Sigmoid colon (tissue), 7 donors: ENCODE results near the gene AKAP8. TPM values are rescaled to one million over a fixed set of nuclear protein-coding genes. Genes with fewer than 3 reads are reported as not detected.
"Not testable (repeated sequence)": the region's sequence is repeated elsewhere in the genome, so short reads cannot be mapped to it uniquely, and the experiment has no call there.

Experiments
- DNase-seq: peaks from one replicate; pipeline ENCODE4 v3.0.0-alpha.2; 2019
- H3K27ac ChIP-seq, 4 donors: fragments of 200-600 bp; sonication (generic); one replicate each; pipeline ENCODE4 v1.5.1; 2016 to 2019; ENCODE audit warnings: mild to moderate bottlenecking in 1 of 4
- H3K27me3 ChIP-seq, 3 donors: fragments of 200-600 bp; sonication (generic); one replicate each; pipeline ENCODE4 v1.5.1; 2019; ENCODE audit warnings: mild to moderate bottlenecking in 1 of 3
- H3K36me3 ChIP-seq, 4 donors: fragments of 200-600 bp; sonication (generic); one replicate each; pipeline ENCODE4 v1.5.1; 2016 to 2019
- H3K4me1 ChIP-seq, 4 donors: fragments of 200-600 bp; sonication (generic); one replicate each; pipeline ENCODE4 v1.5.1; 2017 to 2019
- H3K4me3 ChIP-seq, 4 donors: fragments of 200-600 bp; sonication (generic); one replicate each; pipeline ENCODE4 v1.5.1; 2017 to 2019; ENCODE audit warnings: mild to moderate bottlenecking in 2 of 4, moderate library complexity in 1 of 4
- H3K9me3 ChIP-seq, 4 donors: fragments of 200-600 bp in 3 of 4; sonication (generic) in 3 of 4; one replicate each; pipeline versions ENCODE4 v1.5.1 to v1.6.1; 2013 to 2019
- CTCF ChIP-seq, 4 experiments: fragments of 450-650 bp in 3 of 4; fragments of 200-600 bp in 1 of 4; IDR thresholded peaks; one replicate each; pipeline ENCODE4 v1.5.1; 2016 to 2019; ENCODE audit warnings: antibody characterized with exemption in 4 of 4, mild to moderate bottlenecking in 3 of 4, moderate library complexity in 2 of 4
- EP300 ChIP-seq, 4 donors: sonication (generic); formaldehyde crosslinking; IDR thresholded peaks; one replicate each; pipeline ENCODE4 v1.6.1; 2017; ENCODE audit warnings: antibody characterized with exemption in 4 of 4
- POLR2A ChIP-seq, 2 donors: fragments of 450-650 bp; IDR thresholded peaks; one replicate each; pipeline ENCODE4 v1.6.1; 2016; ENCODE audit warnings: antibody characterized with exemption in 2 of 2, mild to moderate bottlenecking in 2 of 2, moderate library complexity in 2 of 2
- POLR2AphosphoS5 ChIP-seq, 4 donors: sonication (generic); formaldehyde crosslinking; IDR thresholded peaks; one replicate each; pipeline ENCODE4 v1.6.1; 2017; ENCODE audit warnings: antibody characterized with exemption in 4 of 4
- WGBS, 2 donors: extraction: QIAGEN DNeasy Blood & Tissue Kit; methylation state at CpG; one replicate each; pipeline ENCODE4 v1.1.7; 2013; 5-methylcytosine and 5-hydroxymethylcytosine counted together
- intact Hi-C: fragments of 100-400 bp; cut with DNase I; formaldehyde crosslinking; loops from one replicate; pipeline ENCODE4 v1.15.1; 2023
- polyA plus RNA-seq, 3 donors: library from polyadenylated mRNA; stranded (reverse); fragments of 200-250 nt; gene quantifications; one replicate each; pipeline ENCODE4 v1.2.3, GENCODE V29; 2013
- total RNA-seq, 4 donors: library from RNA; depleted of rRNA; stranded (reverse); fragments of >200 nt; gene quantifications; one replicate each; pipeline ENCODE4 v1.1.0, GENCODE V29; 2016
- donor health status: healthy with polysubstance abuse.
- donor health status: Bipolar disorder and iron deficiency.
- donor health status: healthy.

AKAP8 gene
- total and polyA plus RNA-seq, 7 donors: 11.4 to 43.8 (median 19.8) TPM

GRCh38 chr19:15397236-15397635 is 17.6 kb upstream of the AKAP8 start:
- Histone ChIP-seq H3K27ac (no peak overlapping the region), H3K36me3 (peaks cover 46 to 89% (median 66%) of the 10 kb centered on the region in 4 donors), H3K4me3 (no peak overlapping the region), H3K27me3 (no peaks in the 10 kb centered on the region), H3K9me3 (no peaks in the 10 kb centered on the region), H3K4me1 (peaks cover 0 to 21% (median 19%) of the 10 kb centered on the region in 4 donors)
- intact Hi-C loops: no loop called here
- no peak for TF ChIP-seq CTCF (IDR thresholded peaks at IDR 0.05)
- TF ChIP-seq POLR2AphosphoS5 (IDR thresholded peaks at IDR 0.05): no peak
- TF ChIP-seq POLR2A (IDR thresholded peaks at IDR 0.05): no peak
- TF ChIP-seq EP300 (IDR thresholded peaks at IDR 0.05): no peak
- 89 to 93% methylated on average over 6 of the region's 6 CpGs for WGBS, 2 donors
- DNase-seq: peak; percentile 58

- Histone ChIP-seq H3K27ac (no peak overlapping the region), H3K4me3 (no peak overlapping the region), H3K27me3 (no peaks in the 10 kb centered on the region), H3K36me3 (peaks cover 46 to 94% (median 67%) of the 10 kb centered on the region in 4 donors), H3K9me3 (no peaks in the 10 kb centered on the region), H3K4me1 (peaks cover 0 to 13% (median 11%) of the 10 kb centered on the region in 4 donors)
- intact Hi-C loops: no loop called here
- peak; percentile 26 for DNase-seq
- WGBS, 2 donors: 96 to 100% methylated on average over 3 of the region's 3 CpGs
- TF ChIP-seq POLR2AphosphoS5 (IDR thresholded peaks at IDR 0.05) (no peak), EP300 (IDR thresholded peaks at IDR 0.05) (no peak), CTCF (IDR thresholded peaks at IDR 0.05) (no peak), POLR2A (IDR thresholded peaks at IDR 0.05) (no peak)
These were observed 16.8 kb upstream of the AKAP8 start for GRCh38 chr19:15396436-15396835.

- peak; percentile 24 for DNase-seq
- H3K9me3 ChIP-seq, intact Hi-C loops, H3K4me3 ChIP-seq, H3K27ac ChIP-seq, H3K4me1 ChIP-seq, H3K27me3 ChIP-seq: not testable (repeated sequence)
- peaks cover 39 to 91% (median 56%) of the 10 kb centered on the region in 4 donors for H3K36me3 ChIP-seq
- whole genome bisulfite sequencing, 2 donors: 95 to 96% methylated on average over 17 of the region's 17 CpGs
These were observed 15.7 kb upstream of the AKAP8 start for GRCh38 chr19:15395251-15395650.

GRCh38 chr19:15394426-15394825 is 14.8 kb upstream of the AKAP8 start:
- 93% methylated on average over 5 of the region's 5 CpGs for WGBS, 2 donors
- intact Hi-C loops: no loop called here
- H3K36me3 ChIP-seq: peaks cover 31 to 85% (median 48%) of the 10 kb centered on the region in 4 donors

GRCh38 chr19:15393963-15394362 is 14.4 kb upstream of the AKAP8 start:
- no peak overlapping the region for H3K4me3 ChIP-seq
- intact Hi-C loops: no loop called here
- H3K4me1 ChIP-seq: peaks cover 0 to 12% (median 0%) of the 10 kb centered on the region in 4 donors
- no peaks in the 10 kb centered on the region for H3K27me3 ChIP-seq
- no peaks in the 10 kb centered on the region for H3K9me3 ChIP-seq
- peaks cover 26 to 84% (median 43%) of the 10 kb centered on the region in 4 donors for H3K36me3 ChIP-seq
- no peak for DNase-seq
- TF ChIP-seq POLR2A (IDR thresholded peaks at IDR 0.05) (no peak), CTCF (IDR thresholded peaks at IDR 0.05) (no peak), POLR2AphosphoS5 (IDR thresholded peaks at IDR 0.05) (no peak), EP300 (IDR thresholded peaks at IDR 0.05) (no peak)
- no peak overlapping the region for H3K27ac ChIP-seq

More at GRCh38 chr19:15394426-15394825, 14.8 kb upstream of the AKAP8 start:
- no peak overlapping the region for H3K4me3 ChIP-seq
- H3K9me3 ChIP-seq: no peaks in the 10 kb centered on the region
- peaks cover 0 to 8% (median 0%) of the 10 kb centered on the region in 4 donors for H3K4me1 ChIP-seq
- H3K27me3 ChIP-seq: no peaks in the 10 kb centered on the region
- DNase-seq: no peak
- no peak for TF ChIP-seq EP300 (IDR thresholded peaks at IDR 0.05)
- TF ChIP-seq POLR2A (IDR thresholded peaks at IDR 0.05): no peak
- H3K27ac ChIP-seq: no peak overlapping the region

GRCh38 chr19:15390814-15391213 is 11.2 kb upstream of the AKAP8 start:
- Histone ChIP-seq H3K27me3 (no peaks in the 10 kb centered on the region), H3K36me3 (peaks cover 0 to 66% (median 12%) of the 10 kb centered on the region in 4 donors), H3K4me1 (peaks cover 0 to 12% (median 0%) of the 10 kb centered on the region in 4 donors), H3K4me3 (no peak overlapping the region), H3K9me3 (no peaks in the 10 kb centered on the region), H3K27ac (peak overlapping the region in 1 of 4 donors; percentile 54)
- 73 to 75% methylated on average over 2 of the region's 2 CpGs for WGBS, 2 donors
- no peak for DNase-seq
- TF ChIP-seq POLR2AphosphoS5 (IDR thresholded peaks at IDR 0.05): no peak
- intact Hi-C loops: no loop called here
